Stimulated activated naive CD4-positive, alpha-beta T cell (primary cell): Measurements from ENCODE around the gene DGKZ.
"Not testable (repeated sequence)": the region's sequence is repeated elsewhere in the genome, so short reads cannot be mapped to it uniquely, and the experiment has no call there.

Source experiments
- DNase-seq, 6 experiments: peaks; one replicate each; lab custom pipeline; 2025; lab: John Stamatoyannopoulos, UW

Gene DGKZ, protein sequence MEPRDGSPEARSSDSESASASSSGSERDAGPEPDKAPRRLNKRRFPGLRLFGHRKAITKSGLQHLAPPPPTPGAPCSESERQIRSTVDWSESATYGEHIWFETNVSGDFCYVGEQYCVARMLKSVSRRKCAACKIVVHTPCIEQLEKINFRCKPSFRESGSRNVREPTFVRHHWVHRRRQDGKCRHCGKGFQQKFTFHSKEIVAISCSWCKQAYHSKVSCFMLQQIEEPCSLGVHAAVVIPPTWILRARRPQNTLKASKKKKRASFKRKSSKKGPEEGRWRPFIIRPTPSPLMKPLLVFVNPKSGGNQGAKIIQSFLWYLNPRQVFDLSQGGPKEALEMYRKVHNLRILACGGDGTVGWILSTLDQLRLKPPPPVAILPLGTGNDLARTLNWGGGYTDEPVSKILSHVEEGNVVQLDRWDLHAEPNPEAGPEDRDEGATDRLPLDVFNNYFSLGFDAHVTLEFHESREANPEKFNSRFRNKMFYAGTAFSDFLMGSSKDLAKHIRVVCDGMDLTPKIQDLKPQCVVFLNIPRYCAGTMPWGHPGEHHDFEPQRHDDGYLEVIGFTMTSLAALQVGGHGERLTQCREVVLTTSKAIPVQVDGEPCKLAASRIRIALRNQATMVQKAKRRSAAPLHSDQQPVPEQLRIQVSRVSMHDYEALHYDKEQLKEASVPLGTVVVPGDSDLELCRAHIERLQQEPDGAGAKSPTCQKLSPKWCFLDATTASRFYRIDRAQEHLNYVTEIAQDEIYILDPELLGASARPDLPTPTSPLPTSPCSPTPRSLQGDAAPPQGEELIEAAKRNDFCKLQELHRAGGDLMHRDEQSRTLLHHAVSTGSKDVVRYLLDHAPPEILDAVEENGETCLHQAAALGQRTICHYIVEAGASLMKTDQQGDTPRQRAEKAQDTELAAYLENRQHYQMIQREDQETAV

DNA sequence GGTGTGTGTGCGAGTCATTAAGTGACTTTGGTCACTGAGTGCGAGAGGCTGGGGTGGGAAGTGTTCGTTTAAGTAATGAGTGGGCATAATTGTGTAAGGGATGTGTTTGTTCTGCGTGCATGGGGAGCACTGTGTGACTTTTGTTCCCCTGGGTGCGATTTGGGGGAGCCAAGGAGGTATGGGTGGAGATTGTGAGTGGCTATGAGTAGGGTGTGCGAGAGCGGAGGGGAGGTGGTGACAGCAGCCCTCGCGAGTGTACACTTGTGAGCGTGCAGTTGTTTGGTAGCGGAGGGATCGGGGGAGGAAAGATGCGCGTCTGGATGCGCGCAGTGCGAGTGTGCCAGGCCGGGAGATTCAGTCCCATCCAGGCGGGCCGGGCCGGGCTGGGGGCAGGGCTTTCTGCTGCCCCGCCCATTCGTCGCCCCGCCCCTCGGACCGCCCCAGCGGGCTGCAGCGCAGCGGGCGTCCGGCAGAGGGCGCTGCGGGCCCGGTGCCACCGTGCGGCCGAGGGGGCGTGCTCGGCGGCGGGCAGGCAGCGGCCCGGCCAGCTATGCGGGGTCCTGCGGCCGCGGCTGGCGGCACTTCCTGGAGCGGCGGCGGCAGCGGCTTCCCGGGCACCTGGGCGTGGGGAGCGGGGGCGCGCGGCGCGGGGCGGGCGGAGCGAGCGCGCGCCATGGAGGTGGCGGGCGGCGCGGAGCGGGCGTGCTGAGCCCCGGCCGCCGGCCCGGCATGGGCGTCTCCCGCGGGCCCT lies at the start of gene DGKZ:
Gene DGKZ (plus strand): TSS at position 578 of the 751 bp plus-strand sequence. CDS start 197 bp downstream, outside the sequence.
- peak; percentile 84 to 95 (median 88) for DNase-seq

DNA sequence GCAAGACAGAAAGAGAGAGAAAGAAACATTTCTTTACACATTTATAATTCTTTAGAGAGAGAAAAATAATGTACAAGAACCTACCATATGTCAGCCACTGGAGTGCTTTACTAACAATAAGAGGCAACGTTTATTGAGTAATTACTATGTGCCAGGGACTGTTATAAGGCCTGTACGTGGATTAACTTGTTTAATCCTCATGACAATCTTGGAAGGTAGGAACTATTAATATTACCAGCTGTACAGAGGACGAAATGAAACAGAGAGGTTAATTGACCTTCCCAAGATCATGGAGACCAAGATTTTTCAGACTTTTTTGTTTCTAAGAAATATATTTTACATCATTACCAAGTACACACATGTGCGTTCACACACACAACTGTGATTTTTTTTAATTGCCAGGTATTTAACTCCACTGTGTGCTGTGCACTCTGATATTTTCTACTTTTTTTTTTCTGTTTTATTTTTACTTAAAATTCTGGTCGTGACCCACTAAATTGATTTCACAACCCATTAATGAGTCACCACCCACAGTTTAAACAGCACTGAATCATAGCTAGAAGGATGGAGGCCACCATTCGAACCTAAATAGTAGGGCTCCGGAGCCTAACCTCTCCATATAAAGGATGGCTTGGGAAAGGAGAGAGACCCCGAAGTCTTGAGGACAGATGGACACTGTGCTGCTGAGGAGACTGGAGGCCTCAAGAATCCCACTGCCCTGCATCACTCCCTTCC lies 48.4 kb upstream of the DGKZ start:
- DNase-seq: no peak

DNA sequence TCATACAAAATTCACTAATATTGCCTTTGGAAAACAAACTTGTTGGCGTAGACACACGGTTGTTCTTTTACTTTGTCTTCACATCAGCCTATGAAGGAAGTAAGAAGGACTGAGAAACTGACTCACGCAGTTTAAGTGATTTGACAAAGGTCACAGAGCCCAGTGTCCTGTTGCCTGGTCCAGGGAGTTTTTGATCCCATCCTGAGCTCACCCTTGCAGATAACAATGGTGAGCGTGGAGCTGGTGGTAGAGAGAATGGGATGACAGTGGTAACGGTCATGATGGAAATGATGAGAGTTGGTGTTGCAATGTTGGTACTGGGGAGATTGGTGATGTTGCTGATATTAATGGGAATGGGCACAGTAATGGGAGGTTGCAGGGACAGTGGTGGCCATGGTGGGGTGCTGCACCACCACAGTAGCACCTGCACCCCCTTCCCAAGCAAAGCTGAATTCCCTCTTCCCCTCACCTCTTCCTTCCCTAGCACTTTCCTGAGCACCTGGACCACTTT lies 47.8 kb upstream of the DGKZ start:
- no peak for DNase-seq

DNA sequence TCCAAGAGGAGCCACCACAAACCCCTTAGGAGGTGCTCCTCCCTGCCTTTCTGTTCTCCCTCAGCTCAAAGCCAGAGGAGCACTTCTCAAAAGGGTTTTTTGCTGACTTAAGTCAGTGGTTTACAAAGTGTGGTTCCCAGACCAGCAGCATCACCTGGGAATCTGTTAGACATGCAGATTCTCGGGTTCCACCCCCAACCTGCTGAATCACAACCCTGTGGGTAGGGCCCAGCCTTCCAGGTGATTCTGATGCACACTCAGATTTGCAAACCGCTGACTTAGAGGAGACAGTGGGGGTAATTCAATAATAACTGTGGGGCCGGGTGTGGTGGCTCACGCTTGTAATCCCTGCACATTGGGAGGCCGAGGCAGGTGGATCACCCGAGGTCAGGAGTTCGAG lies 47.0 kb upstream of the DGKZ start:
- no peak for DNase-seq

DNA sequence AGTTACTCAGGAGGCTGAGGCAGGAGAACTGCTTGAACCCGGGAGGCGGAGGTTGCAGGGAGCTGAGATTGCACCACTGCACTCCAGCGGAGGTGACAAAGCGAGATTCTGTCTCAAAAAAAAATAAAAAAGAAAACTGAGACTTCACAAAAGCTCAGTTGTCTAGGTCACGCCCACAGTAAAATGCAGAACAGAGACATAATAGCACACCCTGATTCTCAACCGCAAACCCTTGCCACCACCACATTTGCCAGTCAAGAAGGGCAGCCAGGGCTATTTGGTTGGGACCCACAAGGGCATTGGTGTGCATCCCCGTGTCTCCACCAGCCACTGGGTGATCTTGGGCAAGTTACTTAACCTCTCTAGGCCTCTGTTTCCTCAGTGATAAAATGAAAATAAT lies 44.4 kb upstream of the DGKZ start:
- no peak for DNase-seq

DNA sequence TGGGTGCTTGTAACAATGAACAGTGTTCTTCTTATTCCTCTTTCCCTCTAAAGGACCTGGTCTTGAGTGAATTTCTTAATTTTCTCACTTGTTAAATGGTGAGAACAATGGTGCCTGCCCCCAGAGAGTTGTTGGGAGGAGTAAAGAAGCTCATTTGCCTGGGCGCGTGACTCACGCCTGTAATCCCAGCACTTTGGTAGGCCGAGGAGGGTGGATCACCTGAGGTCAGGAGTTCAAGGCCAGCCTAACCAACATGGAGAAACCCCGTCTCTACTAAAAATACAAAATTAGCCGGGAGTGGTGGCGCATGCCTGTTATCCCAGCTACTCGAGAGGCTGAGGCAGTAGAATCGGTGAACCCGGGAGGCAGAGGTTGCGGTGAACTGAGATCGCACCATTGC lies 43.2 kb upstream of the DGKZ start:
- DNase-seq: not testable (repeated sequence)

DNA sequence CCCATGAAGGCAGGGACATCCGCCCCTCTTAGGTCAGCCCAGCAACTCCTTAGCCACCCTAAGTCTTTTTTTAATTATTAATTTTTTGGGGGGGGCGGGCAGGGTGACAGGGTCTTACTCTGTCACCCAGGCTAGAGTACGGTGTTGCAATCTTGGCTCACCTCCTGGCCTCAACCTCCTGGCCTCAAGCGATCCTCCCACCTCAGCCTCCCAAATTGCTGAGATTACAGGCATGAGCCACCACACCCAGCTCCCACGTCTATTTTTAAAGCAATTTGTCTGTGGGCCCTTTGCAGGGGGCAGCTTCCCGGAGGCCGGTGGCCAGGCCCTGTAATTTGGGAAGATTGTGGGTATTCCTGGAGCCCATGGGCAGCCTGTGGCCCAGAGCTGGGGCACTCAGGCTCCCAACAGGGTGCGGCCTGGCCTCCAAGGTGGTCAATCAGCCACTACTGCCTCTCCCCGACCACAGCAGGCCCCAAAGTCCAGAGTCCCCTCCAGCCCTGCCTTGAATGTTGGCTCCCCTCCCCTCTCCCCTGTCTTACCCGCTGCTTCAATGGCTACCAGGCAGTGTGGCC lies 42.6 kb upstream of the DGKZ start:
- DNase-seq: no peak

DNA sequence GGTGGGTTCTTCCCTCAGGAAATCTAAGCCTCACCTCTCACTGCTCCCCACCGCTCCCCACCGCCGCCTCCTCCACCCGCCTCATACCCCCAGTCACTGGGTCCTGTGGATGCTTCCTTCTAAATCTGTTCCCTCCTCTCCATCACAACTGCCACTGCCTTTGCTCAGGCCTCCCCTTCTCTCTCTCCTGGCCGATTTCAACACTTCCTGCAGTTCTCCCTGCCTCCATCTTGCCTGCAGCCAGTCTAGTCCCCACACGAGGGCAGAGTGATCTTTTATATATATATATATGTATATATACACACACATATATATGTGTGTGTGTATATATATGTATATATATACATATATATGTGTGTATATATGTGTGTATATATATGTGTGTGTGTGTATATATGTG lies 42.0 kb upstream of the DGKZ start:
- peak in 3 of 6 experiments; percentile 3 to 28 (median 26) for DNase-seq

DNA sequence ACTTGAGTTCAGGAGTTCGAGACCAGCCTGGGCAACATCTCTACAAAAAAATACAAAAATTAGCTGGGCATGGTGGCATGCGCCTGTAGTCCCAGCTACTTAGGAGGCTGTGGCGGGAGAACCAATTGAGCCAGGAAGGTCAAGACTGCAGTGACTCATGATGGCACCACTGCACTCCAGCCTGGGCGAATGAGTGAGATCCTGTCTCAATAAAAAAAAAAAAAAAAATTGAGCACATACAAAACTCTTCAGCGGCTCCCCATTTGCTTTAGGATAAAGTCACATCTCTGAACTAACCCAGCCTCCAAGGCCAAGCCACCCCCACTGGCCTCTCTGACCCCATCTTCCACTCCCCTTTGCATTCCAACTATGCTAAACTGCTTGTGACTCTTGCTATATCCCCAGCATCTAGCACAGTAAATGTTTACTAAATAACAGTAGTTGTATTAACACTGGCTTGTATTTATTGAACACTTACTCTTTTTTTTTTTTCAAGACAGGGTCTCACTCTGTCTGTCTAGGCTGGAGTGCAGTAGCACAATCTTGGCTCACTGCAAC lies 40.9 kb upstream of the DGKZ start:
- no peak for DNase-seq

DNA sequence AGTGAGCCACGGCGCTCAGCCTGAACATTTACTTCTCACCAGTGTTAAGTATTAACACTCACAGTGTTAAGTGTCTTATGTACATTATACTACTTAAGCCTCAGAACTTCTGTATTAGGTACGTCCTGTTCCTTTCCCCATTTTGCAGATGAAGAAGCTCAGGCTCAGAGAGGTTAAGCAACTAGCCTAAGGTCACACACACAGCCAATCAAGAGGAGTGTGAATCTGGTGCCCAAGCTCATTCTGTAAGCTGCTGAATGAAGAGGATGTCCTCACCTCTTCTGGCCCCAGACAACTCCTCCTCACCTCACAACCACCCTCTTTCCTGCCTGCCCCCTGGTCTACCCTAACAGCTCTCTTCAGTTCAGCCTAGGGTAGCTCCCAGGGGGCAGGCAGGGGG lies 39.9 kb upstream of the DGKZ start:
- DNase-seq: no peak

DNA sequence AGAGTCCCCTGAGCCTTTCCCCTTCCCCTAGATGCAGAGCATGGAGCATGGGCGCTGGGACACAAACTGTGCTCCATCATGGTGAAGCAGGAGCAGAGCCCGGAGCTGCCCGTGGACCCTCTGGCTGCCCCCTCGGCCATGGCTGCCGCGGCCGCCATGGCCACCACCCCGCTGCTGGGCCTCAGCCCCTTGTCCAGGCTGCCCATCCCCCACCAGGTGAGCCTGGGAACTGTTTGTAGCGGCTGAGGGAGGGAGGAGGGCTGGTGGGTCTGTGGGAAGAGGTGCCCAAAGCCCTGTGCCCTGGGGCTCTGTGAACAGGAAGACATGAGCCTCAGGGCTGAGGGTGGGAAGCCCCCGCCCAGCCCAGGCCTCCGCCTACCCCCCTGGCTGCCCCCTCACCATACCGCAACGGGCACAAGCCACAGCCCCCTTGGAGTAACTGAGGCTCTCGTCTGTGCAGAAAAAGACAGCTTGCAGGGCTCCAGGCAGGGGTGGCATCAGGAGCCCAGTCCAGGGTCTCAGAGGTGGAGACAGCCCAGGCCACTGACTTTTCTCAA lies 39.4 kb upstream of the DGKZ start:
- DNase-seq: no peak

DNA sequence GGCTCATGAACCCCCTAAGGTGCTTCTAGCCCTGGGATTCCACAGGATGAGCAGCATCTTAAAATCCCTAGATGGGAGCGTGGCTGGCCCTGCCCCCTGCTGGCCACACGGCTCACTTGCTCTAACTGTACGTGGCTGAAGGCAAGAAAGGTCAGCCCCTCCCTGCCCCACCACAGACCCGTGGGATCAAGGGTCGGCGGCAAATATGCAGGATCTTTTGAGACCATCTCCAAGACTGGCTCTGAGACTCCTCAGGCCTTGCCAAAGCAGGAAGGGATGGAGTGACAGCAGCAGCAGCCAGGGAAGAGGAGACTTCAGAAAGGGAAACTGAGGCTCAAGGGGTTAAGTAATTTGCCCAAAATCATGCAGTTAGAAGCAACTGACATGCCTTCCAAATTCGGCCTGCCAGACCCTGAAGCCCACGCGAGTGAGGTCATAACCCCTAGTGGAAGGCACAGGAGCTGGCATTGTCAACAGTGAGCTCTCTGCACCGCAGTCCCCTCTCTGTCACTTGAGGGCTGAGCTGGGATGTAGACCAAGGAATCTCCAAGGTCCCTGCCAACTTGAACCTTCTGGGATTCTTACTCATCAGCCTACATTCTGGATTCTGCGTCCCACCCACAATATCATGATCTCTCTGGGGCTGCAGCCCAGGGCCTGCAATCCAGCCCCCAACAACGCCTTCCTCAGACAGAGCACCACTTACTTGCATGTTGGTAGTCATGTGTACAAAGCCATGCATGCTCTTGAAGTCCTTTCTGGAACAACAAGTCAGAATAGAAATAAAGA lies 38.4 kb upstream of the DGKZ start:
- DNase-seq: peak in 5 of 6 experiments; percentile 31 to 63 (median 50)

DNA sequence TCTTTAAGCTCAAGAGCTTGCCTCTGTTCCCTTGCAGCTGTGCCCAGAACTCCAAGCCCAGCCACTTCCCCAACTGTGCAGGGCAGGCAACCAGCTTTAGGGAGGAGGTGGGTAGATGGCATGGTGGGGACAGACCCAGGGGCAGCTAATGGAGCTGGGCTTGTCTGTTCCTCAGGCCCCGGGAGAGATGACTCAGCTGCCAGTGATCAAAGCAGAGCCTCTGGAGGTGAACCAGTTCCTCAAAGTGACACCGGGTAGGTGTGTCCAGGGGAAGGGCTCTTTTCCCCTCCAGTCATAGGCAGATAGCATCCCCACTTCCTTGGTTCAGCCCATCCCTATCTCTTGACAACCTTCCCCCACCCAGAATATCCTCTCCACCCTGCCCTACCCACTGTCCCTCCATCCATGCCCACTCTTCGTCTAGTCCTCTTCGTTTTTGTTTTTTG lies 37.4 kb upstream of the DGKZ start:
- DNase-seq: no peak

DNA sequence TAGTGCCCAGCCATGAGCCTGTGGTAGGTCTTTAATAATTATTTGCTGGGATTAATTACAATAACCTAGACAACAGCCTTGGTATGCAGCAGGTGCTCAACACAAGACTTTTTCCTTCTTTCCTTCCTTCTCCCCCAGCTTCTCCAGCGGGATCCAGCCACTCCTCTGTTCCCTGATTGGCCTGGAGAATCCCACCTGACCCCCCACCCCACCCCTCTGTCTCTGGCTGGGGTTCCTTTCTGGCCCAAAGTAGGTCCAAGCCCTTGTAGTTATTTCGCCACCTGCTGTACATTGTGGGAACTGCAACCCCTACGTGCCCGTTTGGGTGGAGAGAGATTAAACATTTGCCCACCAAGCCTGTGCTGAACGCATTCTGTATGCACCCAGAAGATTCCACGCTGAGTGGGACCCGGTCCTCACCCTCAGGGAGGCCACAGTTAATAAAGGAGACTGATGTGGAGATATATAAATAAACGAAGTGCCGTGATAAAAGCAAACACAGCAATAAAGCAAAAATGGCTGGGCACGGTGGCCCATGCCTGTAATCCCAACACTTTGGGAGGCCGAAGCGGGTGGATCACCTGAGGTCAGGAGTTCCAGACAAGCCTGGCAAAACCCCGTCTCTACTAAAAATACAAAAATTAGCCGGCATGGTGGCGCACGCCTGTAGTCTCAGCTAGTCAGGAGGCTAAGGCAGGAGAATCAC lies 32.1 kb upstream of the DGKZ start:
- peak; percentile 27 to 72 (median 60) for DNase-seq

DNA sequence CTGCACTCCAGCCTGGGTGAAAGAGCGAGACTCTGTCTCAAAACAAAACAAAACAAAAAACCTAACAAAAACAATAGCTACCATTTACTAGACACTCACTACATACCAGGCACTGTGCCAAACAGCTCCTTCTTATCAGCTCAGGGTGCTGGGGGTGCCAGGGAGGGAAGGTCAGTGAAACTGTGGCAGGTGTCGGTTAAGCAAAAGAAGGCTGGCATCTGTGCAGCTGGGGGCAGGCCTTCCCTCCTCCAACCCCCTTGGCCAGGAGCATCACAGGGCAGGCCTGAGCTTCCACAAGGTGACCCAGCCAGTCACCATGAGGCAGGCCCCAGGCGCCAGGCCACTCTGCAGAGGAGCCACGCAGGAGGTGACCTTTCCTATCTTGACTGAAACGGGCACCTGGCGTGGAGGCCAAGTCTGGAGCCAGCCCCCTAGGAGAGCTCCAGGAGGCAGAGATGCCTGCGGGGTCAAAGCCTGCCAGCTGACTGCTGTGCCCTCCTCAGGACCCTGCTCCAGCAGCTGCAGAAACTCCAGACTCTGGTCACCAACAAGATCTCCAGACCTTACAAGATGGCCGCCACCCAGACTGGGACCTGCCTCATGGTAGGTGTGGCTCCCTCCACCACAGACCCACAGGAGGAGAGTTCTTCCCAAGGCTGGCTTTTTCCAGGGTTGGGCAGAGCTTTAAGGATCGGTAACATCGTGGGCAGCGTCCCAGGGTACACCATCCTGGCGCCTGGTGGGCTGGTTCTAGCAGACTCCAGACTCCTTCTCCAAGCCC lies 31.3 kb upstream of the DGKZ start:
- no peak for DNase-seq

DNA sequence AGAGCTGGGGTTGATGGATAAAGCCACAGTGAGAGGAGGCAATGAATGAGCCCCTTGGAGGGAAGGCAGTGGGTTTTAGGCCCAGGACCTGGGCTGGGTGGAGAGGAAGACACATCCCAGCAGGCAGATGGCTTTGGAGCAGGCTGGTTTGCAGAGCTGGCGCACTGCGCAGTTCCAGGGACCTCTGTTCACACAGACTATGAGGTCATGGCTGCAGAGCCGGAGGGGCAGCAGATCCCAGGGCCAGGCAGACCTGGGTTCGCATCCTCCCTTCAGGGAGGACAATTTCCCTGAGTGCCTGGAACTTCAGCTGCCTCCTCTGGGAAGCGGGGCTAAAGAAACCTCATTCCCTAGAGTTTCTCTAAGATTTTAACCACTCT lies 28.2 kb upstream of the DGKZ start:
- no peak for DNase-seq

DNA sequence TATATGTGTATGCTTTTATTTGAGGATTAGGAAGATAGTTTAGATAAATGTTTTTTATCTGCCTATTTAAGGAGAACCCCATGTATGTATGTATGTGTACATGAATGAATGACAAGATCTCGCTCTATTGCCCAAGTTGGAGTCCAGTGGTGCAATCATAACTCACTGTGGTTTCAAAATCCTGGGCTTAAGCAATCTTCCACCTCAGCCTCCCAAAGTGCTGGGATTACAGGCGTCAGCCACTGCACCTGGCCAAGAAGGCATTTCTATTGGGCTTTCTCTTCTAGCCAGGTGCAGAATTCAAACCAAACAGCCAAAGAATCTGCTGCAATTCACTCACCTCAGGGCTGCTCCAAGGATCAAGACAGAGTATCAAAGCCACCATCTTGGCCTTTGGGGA lies 25.5 kb upstream of the DGKZ start:
- DNase-seq: no peak

DNA sequence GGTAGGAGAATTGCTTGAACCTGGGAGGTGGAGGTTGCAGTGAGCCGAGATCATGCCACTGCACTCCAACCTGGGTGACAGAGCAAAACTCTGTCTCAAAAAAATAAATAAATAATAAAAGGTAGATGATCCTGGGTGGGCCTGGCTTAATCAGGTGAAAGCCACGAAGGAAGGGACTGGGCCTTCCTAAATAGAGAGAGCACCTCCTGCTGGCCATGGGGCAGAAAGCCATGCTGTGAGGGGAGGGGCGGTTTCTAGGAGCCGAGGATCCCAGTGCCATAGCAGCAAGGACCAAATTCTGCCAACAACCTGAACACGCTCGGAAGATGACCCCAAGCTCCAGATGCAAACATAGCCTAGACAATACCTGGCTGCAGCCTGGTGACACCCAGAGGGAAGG lies 24.5 kb upstream of the DGKZ start:
- no peak for DNase-seq
